Liver (tissue), 9 donors: ENCODE measurements around the gene MEDAG. TPM values are rescaled to one million over a fixed set of nuclear protein-coding genes. Genes with fewer than 3 reads are reported as not detected.

Experiments
- DNase-seq: peaks from one replicate; pipeline ENCODE4 v3.0.0-alpha.2; 2017; ENCODE audit warnings: low spot score
- H3K27ac ChIP-seq, 2 donors: one replicate each; pipeline ENCODE4 v1.7.0; 2013; ENCODE audit warnings: inconsistent platforms in 2 of 2, low read length in 2 of 2, control low read depth in 1 of 2, low read depth in 1 of 2, mild to moderate bottlenecking in 1 of 2
- H3K27me3 ChIP-seq, 4 donors: one replicate each; pipeline versions ENCODE4 v1.6.1 to v1.7.0; 2013; ENCODE audit warnings: low read length in 3 of 4, inconsistent platforms in 1 of 4, mild to moderate bottlenecking in 1 of 4, moderate library complexity in 1 of 4; ENCODE audit not compliant: control insufficient read depth in 4 of 4, insufficient read depth in 4 of 4
- H3K36me3 ChIP-seq, 4 donors: one replicate each; pipeline versions ENCODE4 v1.6.1 to v1.7.0; 2013; ENCODE audit warnings: low read length in 3 of 4, mild to moderate bottlenecking in 3 of 4, low read depth in 1 of 4, moderate library complexity in 1 of 4; ENCODE audit not compliant: control insufficient read depth in 4 of 4, insufficient read depth in 3 of 4
- H3K4me1 ChIP-seq, 4 donors: one replicate each; pipeline versions ENCODE4 v1.6.1 to v1.7.0; 2013; ENCODE audit warnings: low read length in 3 of 4, mild to moderate bottlenecking in 3 of 4, moderate library complexity in 1 of 4; ENCODE audit not compliant: control insufficient read depth in 4 of 4, insufficient read depth in 4 of 4
- H3K4me3 ChIP-seq, 3 donors: one replicate each; pipeline versions ENCODE4 v1.6.1 to v1.7.0; 2013; ENCODE audit warnings: low read length in 3 of 3, control low read depth in 1 of 3, low read depth in 1 of 3, mild to moderate bottlenecking in 1 of 3
- H3K9ac ChIP-seq, 2 donors: one replicate each; pipeline ENCODE4 v1.7.0; 2013; ENCODE audit warnings: low read length in 2 of 2, mild to moderate bottlenecking in 2 of 2, moderate library complexity in 2 of 2, control low read depth in 1 of 2, low read depth in 1 of 2
- H3K9me3 ChIP-seq, 4 donors: one replicate each; pipeline versions ENCODE4 v1.6.1 to v1.7.0; 2013; ENCODE audit warnings: low read length in 3 of 4; ENCODE audit not compliant: control insufficient read depth in 4 of 4
- ATF3 ChIP-seq: IDR thresholded peaks from 2 replicates; pipeline ENCODE4 v1.6.1; 2016; ENCODE audit warnings: antibody characterized with exemption
- CTCF ChIP-seq: fragments of 150-350 bp; IDR thresholded peaks from 2 replicates; pipeline ENCODE4 v1.5.1; 2017; ENCODE audit warnings: improper control_type of control experiment, low read depth, low read length; ENCODE audit not compliant: missing input control
- EGR1 ChIP-seq, 2 donors: IDR thresholded peaks; 2 replicates each; pipeline ENCODE4 v1.6.1; 2016 to 2018; ENCODE audit warnings: antibody characterized with exemption in 2 of 2, low read depth in 2 of 2
- FOXA1 ChIP-seq: IDR thresholded peaks from 2 replicates; pipeline ENCODE4 v1.6.1; 2016; ENCODE audit warnings: antibody characterized with exemption
- GABPA ChIP-seq, 2 donors: IDR thresholded peaks in 1 of 2; conservative IDR thresholded peaks in 1 of 2; 2 replicates each; pipeline ENCODE4 v1.6.1; 2016; ENCODE audit warnings: antibody characterized with exemption in 2 of 2, mild to moderate bottlenecking in 1 of 2, moderate library complexity in 1 of 2
- HNF4A ChIP-seq, 2 donors: conservative IDR thresholded peaks; 2 replicates each; pipeline ENCODE4 v1.6.1; 2016; ENCODE audit warnings: antibody characterized with exemption in 2 of 2, mild to moderate bottlenecking in 2 of 2
- HNF4G ChIP-seq: IDR thresholded peaks from 2 replicates; pipeline ENCODE4 v1.6.1; 2016; ENCODE audit warnings: antibody characterized with exemption
- JUND ChIP-seq, 2 donors: IDR thresholded peaks; 2 replicates each; pipeline ENCODE4 v1.6.1; 2016; ENCODE audit warnings: antibody characterized with exemption in 2 of 2
- MAX ChIP-seq: IDR thresholded peaks from 2 replicates; pipeline ENCODE4 v1.6.1; 2016; ENCODE audit warnings: antibody characterized with exemption
- NR2F2 ChIP-seq: IDR thresholded peaks from 2 replicates; pipeline ENCODE4 v1.6.1; 2016; ENCODE audit warnings: antibody characterized with exemption
- RAD21 ChIP-seq, 2 donors: IDR thresholded peaks; 2 replicates each; pipeline ENCODE4 v1.6.1; 2016; ENCODE audit warnings: antibody characterized with exemption in 2 of 2, mild to moderate bottlenecking in 2 of 2
- RXRA ChIP-seq, 2 donors: IDR thresholded peaks; 2 replicates each; pipeline ENCODE4 v1.6.1; 2017 to 2018; ENCODE audit warnings: antibody characterized with exemption in 2 of 2, mild to moderate bottlenecking in 1 of 2
- SP1 ChIP-seq: IDR thresholded peaks from 2 replicates; pipeline ENCODE4 v1.6.1; 2018; ENCODE audit warnings: antibody characterized with exemption, mild to moderate bottlenecking
- TAF1 ChIP-seq: conservative IDR thresholded peaks from 2 replicates; pipeline ENCODE4 v1.6.1; 2016; ENCODE audit warnings: antibody characterized with exemption, mild to moderate bottlenecking
- YY1 ChIP-seq: IDR thresholded peaks from 2 replicates; pipeline ENCODE4 v1.6.1; 2016; ENCODE audit warnings: antibody characterized with exemption, mild to moderate bottlenecking
- ZBTB33 ChIP-seq: IDR thresholded peaks from 2 replicates; pipeline ENCODE4 v1.6.1; 2016; ENCODE audit warnings: antibody characterized with exemption
- WGBS: extraction: QIAGEN DNeasy Blood & Tissue Kit; methylation state at CpG from one replicate; pipeline ENCODE4 v1.1.7; 2013; 5-methylcytosine and 5-hydroxymethylcytosine counted together
- polyA plus RNA-seq, 2 donors: library from polyadenylated mRNA; stranded (reverse) in 1 of 2; unstranded in 1 of 2; fragments of 200-250 nt in 1 of 2; fragments of >200 nt in 1 of 2; fragmentation: Nextera tagmentation in 1 of 2; extraction: Ambion mirVana in 1 of 2; gene quantifications; one replicate each; pipeline versions ENCODE4 v1.2.1 to v1.2.3, GENCODE V29; 2013 to 2015
- total RNA-seq, 2 donors: library from RNA; depleted of rRNA; stranded (reverse); fragments of >200 nt; gene quantifications; one replicate each; pipeline ENCODE4 v1.2.3, GENCODE V29; 2014
- donor health status: healthy.
- donor health status: healthy.
- donor health status: healthy.
- donor health status: healthy.
- donor health status: healthy.

The MEDAG gene
- total and polyA plus RNA-seq, 4 donors, result 0.05 to 0.50 (median 0.27) TPM

- Histone ChIP-seq H3K4me3 (no peak overlapping the region), H3K36me3 (no peaks in the 10 kb centered on the region), H3K9me3 (no peaks in the 10 kb centered on the region), H3K27ac (no peak overlapping the region), H3K4me1 (no peaks in the 10 kb centered on the region), H3K27me3 (peaks cover 0 to 3% (median 0%) of the 10 kb centered on the region in 4 donors), H3K9ac (no peak overlapping the region)
- TF ChIP-seq EGR1 (IDR thresholded peaks at IDR 0.05; ENCODE audit: low read depth in 2 of 2) (no peak), ATF3 (no peak), RAD21 (IDR thresholded peaks at IDR 0.05) (no peak), HNF4A (conservative IDR thresholded peaks at IDR 0.05) (no peak), TAF1 (no peak), MAX (no peak), ZBTB33 (no peak), SP1 (no peak), CTCF (no peak), JUND (IDR thresholded peaks at IDR 0.05) (no peak)
- WGBS, result 74% methylated on average over 19 of the region's 19 CpGs
- no peak for DNase-seq
Measured at GRCh38 chr13:30915691-30916541, 9.8 kb downstream of the MEDAG start.

GRCh38 chr13:30916991-30917390 lies 10.9 kb downstream of the MEDAG start:
- Histone ChIP-seq H3K9me3 (no peaks in the 10 kb centered on the region), H3K9ac (no peak overlapping the region), H3K36me3 (no peaks in the 10 kb centered on the region), H3K27me3 (peaks cover 0 to 3% (median 0%) of the 10 kb centered on the region in 4 donors), H3K4me3 (no peak overlapping the region), H3K4me1 (no peaks in the 10 kb centered on the region), H3K27ac (no peak overlapping the region)
- TF ChIP-seq TAF1, result no peak
- DNase-seq, result no peak
- WGBS, result 76% methylated on average over 6 of the region's 6 CpGs

- Histone ChIP-seq H3K27me3 (peaks cover 0 to 3% (median 0%) of the 10 kb centered on the region in 4 donors), H3K4me1 (no peaks in the 10 kb centered on the region), H3K9me3 (no peaks in the 10 kb centered on the region), H3K4me3 (no peak overlapping the region), H3K36me3 (no peaks in the 10 kb centered on the region), H3K27ac (no peak overlapping the region), H3K9ac (no peak overlapping the region)
- DNase-seq, result no peak
- WGBS, result 83% methylated on average over 6 of the region's 6 CpGs
- TF ChIP-seq MAX (no peak), SP1 (no peak), NR2F2 (no peak), ZBTB33 (no peak), RXRA (IDR thresholded peaks at IDR 0.05) (no peak), TAF1 (no peak), EGR1 (IDR thresholded peaks at IDR 0.05; ENCODE audit: low read depth in 2 of 2) (no peak), GABPA (IDR thresholded peaks at IDR 0.05 in 1 of 2, conservative IDR thresholded peaks at IDR 0.05 in 1 of 2) (no peak), FOXA1 (no peak), ATF3 (no peak), YY1 (no peak), HNF4G (no peak)
Measured at GRCh38 chr13:30918662-30919405, 12.8 kb downstream of the MEDAG start.
